HG02852 (cell line): ENCODE measurements around the gene NDOR1.
"Not testable (repeated sequence)": the region's sequence is repeated elsewhere in the genome, so short reads cannot be mapped to it uniquely, and the experiment has no call there.

Source experiments
- ATAC-seq: cut with Tn5 transposase; IDR thresholded peaks from one replicate; pipeline ENCODE4 v1.9.1; 2021; ENCODE audit warnings: mild to moderate bottlenecking, moderate library complexity; ENCODE audit not compliant: unreplicated experiment

NDOR1 gene

GRCh38 chr9:137230705-137231371, 25.3 kb downstream of the NDOR1 start, which contains the start of gene SLC34A3:
Gene SLC34A3, plus strand, starts transcription at chr9:137230901. Its CDS starts 802 bp downstream, at chr9:137231703.
- ATAC-seq, result no peak

- ATAC-seq, result no peak
Measured at GRCh38 chr9:137231372-137232039, 26.0 kb downstream of the NDOR1 start.

GRCh38 chr9:137232101-137232500, 26.6 kb downstream of the NDOR1 start:
- no peak for ATAC-seq

- no peak for ATAC-seq
Measured at GRCh38 chr9:137232510-137232909, 27.0 kb downstream of the NDOR1 start.

- no peak for ATAC-seq
Measured at GRCh38 chr9:137233143-137233980, 27.9 kb downstream of the NDOR1 start.

- no peak for ATAC-seq
Measured at GRCh38 chr9:137234055-137234697, 28.7 kb downstream of the NDOR1 start.

GRCh38 chr9:137234758-137235423, 29.4 kb downstream of the NDOR1 start:
- no peak for ATAC-seq

GRCh38 chr9:137235424-137236237, 30.1 kb downstream of the NDOR1 start:
- ATAC-seq, result no peak

- ATAC-seq, result no peak
Measured at GRCh38 chr9:137236238-137236935, 30.9 kb downstream of the NDOR1 start.

- no peak for ATAC-seq
Measured at GRCh38 chr9:137236936-137237421, 31.5 kb downstream of the NDOR1 start.

- ATAC-seq, result no peak
Measured at GRCh38 chr9:137237759-137238726, 32.5 kb downstream of the NDOR1 start.

- not testable (repeated sequence) for ATAC-seq
Measured at GRCh38 chr9:137239541-137240200, 34.2 kb downstream of the NDOR1 start.

GRCh38 chr9:137240318-137240840, 34.9 kb downstream of the NDOR1 start:
- ATAC-seq, result peak; percentile 23

GRCh38 chr9:137240841-137241489, 35.5 kb downstream of the NDOR1 start, which contains the start of gene TUBB4B:
Gene TUBB4B, plus strand, starts transcription at chr9:137241287. Its CDS starts 74 bp downstream, at chr9:137241361.
- peak; percentile 75 for ATAC-seq

GRCh38 chr9:137241490-137242268, 36.2 kb downstream of the NDOR1 start:
- ATAC-seq, result peak; percentile 10
